Measurements from ENCODE around the gene DNAJC1.

- no peak for TF ChIP-seq CTCF (IDR thresholded peaks at IDR 0.05)
- TF ChIP-seq POLR2A (IDR thresholded peaks at IDR 0.05), result no peak
Observed at GRCh38 chr10:21978191-21978862, 25.2 kb downstream of the DNAJC1 start.

Measured in lower leg skin (tissue), 3 donors.